Neural progenitor cell (in vitro differentiated cells): ENCODE data around the gene AGTRAP. TPM values are rescaled to one million over a fixed set of nuclear protein-coding genes. Genes with fewer than 3 reads are reported as not detected.
A peak's percentile ranks its signal among the peaks of the same experiment; 100 is the strongest.

Experiments used
- DNase-seq: peaks from one replicate; pipeline ENCODE4 v3.0.0-alpha.2; 2016; ENCODE audit warnings: low spot score
- H2AFZ ChIP-seq: fragments of 200-600 bp; sonication (generic); replicated peaks from 2 replicates; pipeline ENCODE4 v1.6.1; 2016; ENCODE audit warnings: antibody characterized with exemption
- H3F3A ChIP-seq: fragments of 200-600 bp; sonication (generic); 2 replicates; pipeline ENCODE4 v1.6.1; 2016; ENCODE audit warnings: antibody characterized with exemption, low read depth
- H3K27ac ChIP-seq: fragments of 200-600 bp; sonication (generic); 2 replicates; pipeline ENCODE4 v1.5.1; 2016; ENCODE audit warnings: mild to moderate bottlenecking
- H3K27me3 ChIP-seq: fragments of 200-600 bp; sonication (generic); 2 replicates; pipeline ENCODE4 v1.6.1; 2016; ENCODE audit warnings: mild to moderate bottlenecking, moderate library complexity
- H3K36me3 ChIP-seq: fragments of 200-600 bp; sonication (generic); 2 replicates; pipeline ENCODE4 v1.5.1; 2016
- H3K4me1 ChIP-seq: fragments of 200-600 bp; sonication (generic); 2 replicates; pipeline ENCODE4 v1.6.1; 2016; ENCODE audit warnings: mixed run types
- H3K4me2 ChIP-seq: fragments of 200-600 bp; sonication (generic); 2 replicates; pipeline ENCODE4 v1.6.1; 2016
- H3K4me3 ChIP-seq: fragments of 200-600 bp; sonication (generic); 2 replicates; pipeline ENCODE4 v1.5.1; 2016
- H3K79me2 ChIP-seq: fragments of 200-600 bp; sonication (generic); 2 replicates; pipeline ENCODE4 v1.6.1; 2016; ENCODE audit warnings: low read depth
- H3K9ac ChIP-seq: fragments of 200-600 bp; sonication (generic); 2 replicates; pipeline ENCODE4 v1.6.1; 2016
- H3K9me3 ChIP-seq: fragments of 200-600 bp; sonication (generic); 2 replicates; pipeline ENCODE4 v1.5.1; 2016; ENCODE audit warnings: low read depth
- H4K20me1 ChIP-seq: fragments of 200-600 bp; sonication (generic); 2 replicates; pipeline ENCODE4 v1.6.1; 2016; ENCODE audit warnings: low read depth
- H3K27ac Mint-ChIP-seq: 3 replicates; pipeline ENCODE4 v1.8.0; 2021; ENCODE audit warnings: mixed read lengths
- H3K27me3 Mint-ChIP-seq: 2 replicates; pipeline ENCODE4 v1.8.0; 2022; ENCODE audit warnings: low read depth, mild to moderate bottlenecking, inconsistent platforms, moderate library complexity, mixed read lengths; ENCODE audit not compliant: insufficient read depth
- H3K36me3 Mint-ChIP-seq: 3 replicates; pipeline ENCODE4 v1.8.0; 2021; ENCODE audit warnings: mixed read lengths
- H3K4me1 Mint-ChIP-seq: 3 replicates; pipeline ENCODE4 v1.8.0; 2021; ENCODE audit warnings: mixed read lengths
- H3K4me3 Mint-ChIP-seq: 3 replicates; pipeline ENCODE4 v1.8.0; 2021; ENCODE audit warnings: mild to moderate bottlenecking, moderate library complexity, mixed read lengths
- H3K9me3 Mint-ChIP-seq: 3 replicates; pipeline ENCODE4 v1.8.0; 2020; ENCODE audit warnings: mixed read lengths
- EZH2 ChIP-seq: fragments of 200-600 bp; sonication (generic); IDR thresholded peaks from 2 replicates; pipeline ENCODE4 v1.6.1; 2017; ENCODE audit warnings: antibody characterized with exemption, mild to moderate bottlenecking, moderate library complexity
- EZH2phosphoT487 ChIP-seq: fragments of 200-600 bp; sonication (generic); IDR thresholded peaks from 2 replicates; pipeline ENCODE4 v1.6.1; 2017; ENCODE audit warnings: antibody characterized with exemption
- total RNA-seq: library from RNA; depleted of rRNA; stranded (reverse); fragments of >200 nt; gene quantifications from 2 replicates; pipeline ENCODE4 v1.2.3, GENCODE V29; 2015; ENCODE audit warnings: low replicate concordance
- TF ChIP-seq, protein P1 (sequence below): fragments of 200-600 bp; sonication (generic); IDR thresholded peaks from 2 replicates; pipeline ENCODE4 v1.5.1; 2017; ENCODE audit warnings: antibody characterized with exemption, mild to moderate bottlenecking

Gene AGTRAP
- total RNA-seq, 1 donor from 2014 or later = 12.4 TPM

DNA sequence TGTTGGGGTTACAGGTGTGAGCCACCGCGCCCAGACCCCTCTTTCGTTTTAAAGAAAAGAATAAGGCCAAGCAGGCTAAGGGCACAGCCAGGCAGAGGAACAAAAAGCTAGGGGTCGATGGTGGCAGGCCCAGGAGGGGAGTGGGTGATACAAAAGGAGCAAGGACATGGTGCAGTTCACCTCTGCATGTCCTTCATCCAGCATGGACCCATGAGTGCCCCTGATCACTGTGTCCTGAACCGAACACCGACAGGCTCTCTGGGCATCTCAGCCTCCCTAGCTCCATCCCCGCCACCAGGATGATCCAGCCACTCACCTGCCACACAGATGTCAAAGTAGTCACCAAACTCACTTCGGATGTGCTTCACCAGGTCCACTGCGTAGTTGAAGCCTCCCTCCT, 64.0 kb downstream of the AGTRAP start:
- H3K9me3 Mint-ChIP-seq = no peaks in the 10 kb centered on the region
- H3K27ac Mint-ChIP-seq = peak overlapping the region; percentile 66
- no peak overlapping the region for H3K27ac ChIP-seq
- no peak for DNase-seq
- no peak for TF ChIP-seq EZH2
- no peak for TF ChIP-seq EZH2phosphoT487
- TF ChIP-seq, protein P1, sequence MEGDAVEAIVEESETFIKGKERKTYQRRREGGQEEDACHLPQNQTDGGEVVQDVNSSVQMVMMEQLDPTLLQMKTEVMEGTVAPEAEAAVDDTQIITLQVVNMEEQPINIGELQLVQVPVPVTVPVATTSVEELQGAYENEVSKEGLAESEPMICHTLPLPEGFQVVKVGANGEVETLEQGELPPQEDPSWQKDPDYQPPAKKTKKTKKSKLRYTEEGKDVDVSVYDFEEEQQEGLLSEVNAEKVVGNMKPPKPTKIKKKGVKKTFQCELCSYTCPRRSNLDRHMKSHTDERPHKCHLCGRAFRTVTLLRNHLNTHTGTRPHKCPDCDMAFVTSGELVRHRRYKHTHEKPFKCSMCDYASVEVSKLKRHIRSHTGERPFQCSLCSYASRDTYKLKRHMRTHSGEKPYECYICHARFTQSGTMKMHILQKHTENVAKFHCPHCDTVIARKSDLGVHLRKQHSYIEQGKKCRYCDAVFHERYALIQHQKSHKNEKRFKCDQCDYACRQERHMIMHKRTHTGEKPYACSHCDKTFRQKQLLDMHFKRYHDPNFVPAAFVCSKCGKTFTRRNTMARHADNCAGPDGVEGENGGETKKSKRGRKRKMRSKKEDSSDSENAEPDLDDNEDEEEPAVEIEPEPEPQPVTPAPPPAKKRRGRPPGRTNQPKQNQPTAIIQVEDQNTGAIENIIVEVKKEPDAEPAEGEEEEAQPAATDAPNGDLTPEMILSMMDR = no peak
- H3K4me3 ChIP-seq = no peak overlapping the region
- no peak overlapping the region for H3K9ac ChIP-seq
- peaks cover 10% of the 10 kb centered on the region for H3K36me3 Mint-ChIP-seq
- peak overlapping the region; percentile 50 for H3K4me3 Mint-ChIP-seq
- H3K4me2 ChIP-seq = no peak overlapping the region
- peaks cover 6% of the 10 kb centered on the region for H3K27me3 Mint-ChIP-seq
- H4K20me1 ChIP-seq = peaks cover 12% of the 10 kb centered on the region
- H3K27me3 ChIP-seq = no peaks in the 10 kb centered on the region
- H3K36me3 ChIP-seq = no peaks in the 10 kb centered on the region
- H2AFZ ChIP-seq = no peak overlapping the region
- peaks cover 25% of the 10 kb centered on the region for H3K4me1 ChIP-seq
- H3K9me3 ChIP-seq = no peaks in the 10 kb centered on the region
- peaks cover 25% of the 10 kb centered on the region for H3F3A ChIP-seq
- H3K79me2 ChIP-seq = peaks cover 6% of the 10 kb centered on the region
- peaks cover 35% of the 10 kb centered on the region for H3K4me1 Mint-ChIP-seq

DNA sequence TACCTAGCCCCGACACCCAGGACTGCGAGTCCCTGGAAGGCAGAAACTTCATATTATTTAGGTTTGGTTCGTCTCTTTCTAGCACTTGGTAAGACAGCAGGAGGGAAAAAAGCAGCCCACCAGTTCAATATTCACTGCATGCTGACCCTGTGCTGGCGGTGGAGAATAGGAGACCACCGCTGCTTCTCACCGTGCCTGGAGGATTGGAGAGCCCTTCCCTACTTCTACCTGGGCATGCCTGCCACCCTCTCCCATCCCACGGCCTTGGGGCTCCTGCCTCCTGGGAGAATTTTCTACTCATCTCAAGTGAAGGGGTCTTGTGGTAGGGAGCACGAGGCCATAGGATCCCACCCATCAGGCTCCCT, 64.4 kb downstream of the AGTRAP start:
- H3K36me3 ChIP-seq = no peaks in the 10 kb centered on the region
- no peaks in the 10 kb centered on the region for H3K9me3 Mint-ChIP-seq

More for the DNA sequence above, 64.4 kb downstream of the AGTRAP start:
- no peak for DNase-seq
- Histone ChIP-seq H3K27me3 (no peaks in the 10 kb centered on the region), H3K4me3 (no peak overlapping the region), H4K20me1 (peaks cover 12% of the 10 kb centered on the region), H3F3A (peaks cover 29% of the 10 kb centered on the region), H3K9ac (no peak overlapping the region), H3K27ac (no peak overlapping the region), H3K4me2 (no peak overlapping the region), H3K79me2 (peaks cover 11% of the 10 kb centered on the region), H3K9me3 (no peaks in the 10 kb centered on the region), H3K4me1 (peaks cover 25% of the 10 kb centered on the region), H2AFZ (no peak overlapping the region)
- Mint-ChIP-seq H3K36me3 (peaks cover 10% of the 10 kb centered on the region), H3K27ac (no peak overlapping the region), H3K27me3 (peaks cover 6% of the 10 kb centered on the region), H3K4me3 (no peak overlapping the region), H3K4me1 (peaks cover 37% of the 10 kb centered on the region)
- TF ChIP-seq, protein P1 = no peak
- TF ChIP-seq EZH2phosphoT487 = no peak
- TF ChIP-seq EZH2 = no peak

Other genes with a start within 250 kb of the AGTRAP start
- gene FBXO2, start 81.7 kb upstream of the AGTRAP start, total RNA-seq = 0.56 and 7.3 TPM in 2 replicates
- 5.3 and 18.2 TPM in 2 replicates for gene FBXO44, start 81.3 kb upstream of the AGTRAP start, total RNA-seq
- gene FBXO6, start 71.9 kb upstream of the AGTRAP start, total RNA-seq = 1.2 and 1.7 TPM in 2 replicates
- gene MAD2L2, start 55.0 kb upstream of the AGTRAP start, total RNA-seq = 108 and 164 TPM in 2 replicates
- 27.1 and 31.3 TPM in 2 replicates for gene DRAXIN, start 44.4 kb upstream of the AGTRAP start, total RNA-seq
- 0.22 TPM in 1 of 2 replicates, not detected in the other for gene C1orf167, start 26.1 kb downstream of the AGTRAP start, total RNA-seq
- gene MTHFR, start 69.8 kb downstream of the AGTRAP start, total RNA-seq = 7.0 and 14.3 TPM in 2 replicates
- 10.3 and 15.6 TPM in 2 replicates for gene CLCN6, start 70.1 kb downstream of the AGTRAP start, total RNA-seq
- not detected in 2 replicates for gene NPPA, start 111.6 kb downstream of the AGTRAP start, total RNA-seq
- not detected in 2 replicates for gene NPPB, start 122.8 kb downstream of the AGTRAP start, total RNA-seq
- 17.3 and 51.9 TPM in 2 replicates for gene KIAA2013, start 190.3 kb downstream of the AGTRAP start, total RNA-seq
- 27.2 and 73.5 TPM in 2 replicates for gene PLOD1, start 198.6 kb downstream of the AGTRAP start, total RNA-seq
- 29.6 and 41.9 TPM in 2 replicates for gene MFN2, start 244.3 kb downstream of the AGTRAP start, total RNA-seq